Mononuclear cell (primary cell): ENCODE measurements around the gene TSC2. TPM values are rescaled to one million over a fixed set of nuclear protein-coding genes. Genes with fewer than 3 reads are reported as not detected.

Source experiments
- H3K27me3 ChIP-seq: 2 replicates; pipeline ENCODE4 v1.6.0; 2011; ENCODE audit warnings: low read length, control low read depth; ENCODE audit not compliant: insufficient read depth
- H3K4me1 ChIP-seq: 2 replicates; pipeline ENCODE4 v1.5.1; 2011; ENCODE audit warnings: mild to moderate bottlenecking, low read length, control low read depth; ENCODE audit not compliant: insufficient read depth
- H3K4me3 ChIP-seq: 2 replicates; pipeline ENCODE4 v1.5.1; 2011; ENCODE audit warnings: mild to moderate bottlenecking, low read length, moderate library complexity
- H3K9me3 ChIP-seq: 2 replicates; pipeline ENCODE4 v1.5.1; 2011; ENCODE audit warnings: low read depth, mild to moderate bottlenecking, control low read depth, low read length
- total RNA-seq: library from RNA; depleted of rRNA; stranded (reverse); fragments of >200 nt; gene quantifications from one replicate; pipeline ENCODE4 v1.2.3, GENCODE V29; 2012

Gene TSC2
- total RNA-seq, 1 donor: 28.3 TPM

DNA sequence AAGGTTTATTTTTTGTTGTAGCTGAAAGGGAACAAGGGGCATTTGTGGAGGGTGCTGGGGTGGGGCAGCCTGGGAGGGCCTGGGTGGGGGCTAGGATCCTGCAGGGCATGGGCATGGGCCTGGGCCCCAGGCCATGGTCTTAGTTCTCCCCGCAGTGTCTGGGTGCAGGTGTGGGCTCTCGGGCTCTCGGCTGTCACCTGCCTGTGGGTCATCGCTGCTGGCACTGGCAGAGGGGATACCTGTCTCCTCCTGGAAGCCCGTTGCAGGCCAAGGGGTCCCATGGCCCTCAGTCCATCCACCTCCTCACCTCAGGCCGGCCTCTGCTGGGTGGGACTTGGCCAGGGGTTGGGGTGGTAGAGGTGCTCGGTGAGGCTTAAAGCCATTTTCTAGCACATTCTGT lies 30.3 kb downstream of the TSC2 start:
- Histone ChIP-seq H3K4me3 (no peak overlapping the region), H3K9me3 (no peaks in the 10 kb centered on the region), H3K27me3 (no peaks in the 10 kb centered on the region), H3K4me1 (no peaks in the 10 kb centered on the region)

GRCh38 chr16:2078691-2079090 lies 30.9 kb downstream of the TSC2 start:
- Histone ChIP-seq H3K27me3 (no peaks in the 10 kb centered on the region), H3K9me3 (no peaks in the 10 kb centered on the region), H3K4me1 (no peaks in the 10 kb centered on the region), H3K4me3 (no peak overlapping the region)

GRCh38 chr16:2079311-2079800 lies 31.6 kb downstream of the TSC2 start:
- no peaks in the 10 kb centered on the region for H3K9me3 ChIP-seq
- H3K27me3 ChIP-seq: no peaks in the 10 kb centered on the region
- H3K4me3 ChIP-seq: no peak overlapping the region
- no peaks in the 10 kb centered on the region for H3K4me1 ChIP-seq

DNA sequence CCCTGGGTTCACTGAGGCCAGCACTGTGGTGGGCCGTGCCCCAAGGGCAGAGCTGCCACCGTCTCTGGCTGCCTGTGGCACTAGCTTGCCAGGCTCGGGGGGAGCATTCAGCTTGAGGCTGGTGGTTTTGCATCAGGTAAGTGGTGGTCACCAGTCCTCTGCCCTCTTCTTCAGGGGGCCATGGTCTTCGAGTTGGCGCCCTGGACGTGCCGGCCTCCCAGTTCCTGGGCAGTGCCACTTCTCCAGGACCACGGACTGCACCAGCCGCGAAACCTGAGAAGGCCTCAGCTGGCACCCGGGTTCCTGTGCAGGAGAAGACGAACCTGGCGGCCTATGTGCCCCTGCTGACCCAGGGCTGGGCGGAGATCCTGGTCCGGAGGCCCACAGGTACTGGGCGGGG lies 32.2 kb downstream of the TSC2 start:
- no peaks in the 10 kb centered on the region for H3K27me3 ChIP-seq
- H3K4me1 ChIP-seq: no peaks in the 10 kb centered on the region
- no peaks in the 10 kb centered on the region for H3K9me3 ChIP-seq
- no peak overlapping the region for H3K4me3 ChIP-seq

DNA sequence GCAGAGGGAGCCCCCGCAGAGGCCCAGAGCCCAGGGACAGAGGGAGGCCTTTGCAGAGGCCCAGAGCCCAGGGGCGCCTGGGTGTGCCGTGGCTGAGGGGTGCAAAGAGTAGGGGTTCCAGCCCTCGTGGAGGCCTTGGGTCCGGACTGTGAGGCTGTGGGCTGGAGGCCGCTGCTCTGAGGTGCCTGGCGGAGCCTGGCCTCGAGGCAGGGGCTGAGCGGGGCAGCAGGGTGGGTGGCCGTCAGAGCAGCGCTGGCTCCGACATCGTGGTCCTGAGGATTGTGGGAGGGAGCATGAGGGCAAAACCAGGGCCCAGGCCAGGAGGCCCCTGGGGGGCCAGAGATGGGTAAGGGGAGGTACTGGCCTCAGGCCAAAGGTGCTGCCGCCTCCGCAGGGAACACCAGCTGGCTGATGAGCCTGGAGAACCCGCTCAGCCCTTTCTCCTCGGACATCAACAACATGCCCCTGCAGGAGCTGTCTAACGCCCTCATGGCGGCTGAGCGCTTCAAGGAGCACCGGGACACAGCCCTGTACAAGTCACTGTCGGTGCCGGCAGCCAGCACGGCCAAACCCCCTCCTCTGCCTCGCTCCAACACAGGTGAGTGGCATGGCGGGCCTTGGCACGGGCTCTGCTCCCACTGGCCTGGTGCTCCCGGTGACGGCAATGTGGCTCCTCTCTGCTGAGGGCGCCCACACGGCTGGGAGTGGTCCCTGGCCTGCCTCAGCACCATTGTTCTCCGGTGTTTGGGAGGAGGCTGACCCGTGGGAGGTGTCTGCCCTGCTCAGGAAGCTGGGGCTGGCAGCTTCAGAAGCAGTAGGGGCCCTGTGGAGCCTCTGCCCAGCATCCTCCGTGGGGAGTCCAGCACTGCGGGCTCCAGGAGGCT lies 33.7 kb downstream of the TSC2 start:
- H3K4me1 ChIP-seq: no peaks in the 10 kb centered on the region
- H3K9me3 ChIP-seq: no peaks in the 10 kb centered on the region
- H3K4me3 ChIP-seq: no peak overlapping the region
- no peaks in the 10 kb centered on the region for H3K27me3 ChIP-seq

DNA sequence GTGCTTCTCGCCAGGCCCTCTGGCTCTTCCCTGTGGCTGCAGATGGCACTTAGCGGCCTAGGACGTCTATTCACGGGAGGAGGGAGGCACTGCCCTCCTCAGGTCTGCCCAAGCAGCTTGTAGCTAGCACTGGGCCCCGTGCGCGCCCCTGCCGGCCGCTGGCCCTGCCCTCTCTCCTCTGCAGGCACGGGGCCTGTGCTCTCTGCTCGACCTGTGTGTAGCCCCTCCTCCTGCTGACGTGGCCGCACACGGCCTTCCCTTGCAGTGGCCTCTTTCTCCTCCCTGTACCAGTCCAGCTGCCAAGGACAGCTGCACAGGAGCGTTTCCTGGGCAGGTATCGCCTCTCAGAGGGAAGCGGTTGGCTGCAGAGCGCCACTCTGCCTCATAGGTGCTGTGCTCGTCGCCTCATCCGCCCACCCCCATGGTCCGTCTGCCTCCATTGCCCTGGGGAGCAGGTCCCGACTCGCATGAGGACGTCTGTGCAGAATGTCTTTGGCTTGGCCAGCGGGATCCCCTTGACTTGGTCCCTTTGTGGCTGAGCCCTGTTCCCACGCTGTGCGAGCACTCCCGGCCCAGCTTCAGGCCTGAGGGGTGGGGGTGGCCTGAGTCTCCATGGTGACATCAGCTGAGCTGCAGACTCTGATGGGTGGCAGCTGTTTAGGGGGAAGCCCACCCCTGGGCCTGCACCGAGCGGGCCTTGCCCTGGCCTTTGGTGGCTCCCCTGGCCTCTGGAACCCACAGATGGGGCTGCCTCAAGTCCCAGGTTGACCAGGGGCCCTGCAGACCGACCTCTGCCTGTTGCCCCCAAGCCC lies 34.6 kb downstream of the TSC2 start:
- Histone ChIP-seq H3K27me3 (no peaks in the 10 kb centered on the region), H3K9me3 (no peaks in the 10 kb centered on the region), H3K4me3 (no peak overlapping the region), H3K4me1 (no peaks in the 10 kb centered on the region)

- no peak overlapping the region for H3K4me3 ChIP-seq
- no peaks in the 10 kb centered on the region for H3K4me1 ChIP-seq
- H3K27me3 ChIP-seq: no peaks in the 10 kb centered on the region
- no peaks in the 10 kb centered on the region for H3K9me3 ChIP-seq
These were observed 35.2 kb downstream of the TSC2 start for GRCh38 chr16:2082983-2083364.

DNA sequence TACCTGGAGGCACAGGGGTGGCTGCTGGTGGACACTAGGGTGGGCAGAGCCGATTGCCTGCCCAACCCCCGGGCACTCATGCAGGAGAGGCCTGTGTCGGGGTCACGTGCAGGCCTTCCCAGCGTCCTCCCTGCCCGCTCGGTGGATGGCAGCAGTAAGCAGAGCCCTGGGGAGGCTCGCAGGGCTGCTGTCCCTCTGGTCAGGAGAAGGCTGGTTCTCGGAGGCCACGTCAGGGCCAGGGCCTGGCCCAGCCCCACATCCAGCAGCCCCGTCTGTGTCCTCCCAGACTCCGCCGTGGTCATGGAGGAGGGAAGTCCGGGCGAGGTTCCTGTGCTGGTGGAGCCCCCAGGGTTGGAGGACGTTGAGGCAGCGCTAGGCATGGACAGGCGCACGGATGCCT lies 35.6 kb downstream of the TSC2 start:
- Histone ChIP-seq H3K4me3 (no peak overlapping the region), H3K4me1 (no peaks in the 10 kb centered on the region), H3K27me3 (no peaks in the 10 kb centered on the region), H3K9me3 (no peaks in the 10 kb centered on the region)

- no peaks in the 10 kb centered on the region for H3K9me3 ChIP-seq
- H3K4me1 ChIP-seq: no peaks in the 10 kb centered on the region
- H3K27me3 ChIP-seq: no peaks in the 10 kb centered on the region
These were observed 36.3 kb downstream of the TSC2 start for GRCh38 chr16:2083876-2084780.

DNA sequence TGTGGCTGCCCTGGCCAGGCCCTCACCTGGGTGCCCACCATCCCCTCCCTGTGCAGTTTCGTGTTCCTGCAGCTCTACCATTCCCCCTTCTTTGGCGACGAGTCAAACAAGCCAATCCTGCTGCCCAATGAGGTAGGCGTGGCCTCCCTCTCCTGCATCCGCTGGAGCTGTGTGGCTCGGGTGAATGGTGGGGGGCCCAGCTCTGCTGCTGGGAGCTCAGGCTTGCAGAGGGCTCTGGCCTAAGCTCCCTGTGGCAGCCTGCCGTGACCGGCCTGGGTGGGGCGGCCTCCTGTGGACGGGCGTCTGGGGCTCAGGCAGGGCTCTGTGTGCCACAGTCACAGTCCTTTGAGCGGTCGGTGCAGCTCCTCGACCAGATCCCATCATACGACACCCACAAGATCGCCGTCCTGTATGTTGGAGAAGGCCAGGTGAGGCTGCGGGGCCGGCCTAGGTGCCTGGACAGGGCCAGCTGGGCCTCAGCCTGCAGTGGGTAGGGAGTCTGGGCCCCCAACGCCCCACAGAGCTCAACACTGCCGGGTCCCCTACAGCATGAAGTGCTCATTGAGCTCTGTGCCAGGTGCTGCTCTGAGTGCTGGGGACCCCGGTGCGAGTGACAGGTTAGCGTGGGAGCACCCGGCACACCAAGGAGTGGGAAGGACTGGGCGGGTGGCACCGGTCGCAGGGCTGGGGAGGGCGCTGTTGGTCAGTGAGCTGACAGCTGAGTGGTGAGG lies 37.3 kb downstream of the TSC2 start:
- H3K27me3 ChIP-seq: no peaks in the 10 kb centered on the region
- H3K9me3 ChIP-seq: no peaks in the 10 kb centered on the region
- H3K4me1 ChIP-seq: no peaks in the 10 kb centered on the region
- H3K4me3 ChIP-seq: no peak overlapping the region

More at GRCh38 chr16:2083876-2084780, 36.3 kb downstream of the TSC2 start:
- no peak overlapping the region for H3K4me3 ChIP-seq

GRCh38 chr16:2085669-2086068 lies 37.9 kb downstream of the TSC2 start:
- no peaks in the 10 kb centered on the region for H3K9me3 ChIP-seq
- no peaks in the 10 kb centered on the region for H3K4me1 ChIP-seq
- H3K27me3 ChIP-seq: no peaks in the 10 kb centered on the region
- no peak overlapping the region for H3K4me3 ChIP-seq

DNA sequence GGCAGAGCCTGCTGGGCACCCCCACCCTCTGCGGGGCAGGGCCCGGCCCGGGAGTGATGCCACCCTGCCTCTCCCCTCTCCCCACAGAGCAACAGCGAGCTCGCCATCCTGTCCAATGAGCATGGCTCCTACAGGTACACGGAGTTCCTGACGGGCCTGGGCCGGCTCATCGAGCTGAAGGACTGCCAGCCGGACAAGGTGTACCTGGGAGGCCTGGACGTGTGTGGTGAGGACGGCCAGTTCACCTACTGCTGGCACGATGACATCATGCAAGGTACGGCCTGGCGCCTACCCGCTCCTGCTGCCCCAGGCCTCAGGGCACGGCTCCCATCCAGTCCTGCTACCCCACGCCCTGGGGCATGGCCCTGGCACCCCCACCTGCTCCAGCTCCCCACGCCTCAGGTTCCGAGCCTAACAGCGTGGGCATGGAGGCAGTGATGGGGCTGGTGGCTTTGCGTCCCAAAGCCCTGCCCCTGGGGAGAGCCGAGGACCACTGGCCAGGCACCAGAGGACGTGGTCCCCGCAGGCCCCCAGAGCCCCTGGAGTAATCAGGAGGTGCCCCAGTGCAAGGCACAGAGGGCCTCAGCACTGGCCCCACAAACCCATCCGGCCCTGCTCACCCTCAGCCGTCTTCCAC lies 38.4 kb downstream of the TSC2 start:
- Histone ChIP-seq H3K4me1 (no peaks in the 10 kb centered on the region), H3K4me3 (no peak overlapping the region), H3K9me3 (no peaks in the 10 kb centered on the region), H3K27me3 (no peaks in the 10 kb centered on the region)

GRCh38 chr16:2086812-2087747 lies 39.3 kb downstream of the TSC2 start:
- Histone ChIP-seq H3K4me1 (no peaks in the 10 kb centered on the region), H3K4me3 (no peak overlapping the region), H3K9me3 (no peaks in the 10 kb centered on the region), H3K27me3 (no peaks in the 10 kb centered on the region)
